Prostate gland (tissue), 2 donors: ENCODE data around the gene CD48. TPM values are rescaled to one million over a fixed set of nuclear protein-coding genes. Genes with fewer than 3 reads are reported as not detected.

ENCODE experiments used
- DNase-seq: peaks from one replicate; pipeline ENCODE4 v3.0.0-alpha.2; 2019; ENCODE audit warnings: low spot score
- H3K27ac ChIP-seq, 2 donors: fragments of 200-600 bp; sonication (generic); 2 replicates each; pipeline ENCODE4 v1.5.1; 2017 to 2019
- H3K27me3 ChIP-seq: fragments of 200-600 bp; sonication (generic); replicated peaks from 2 replicates; pipeline ENCODE4 v1.5.1; 2019; ENCODE audit not compliant: insufficient read depth
- H3K36me3 ChIP-seq, 2 donors: fragments of 200-600 bp; sonication (generic); 1 replicate in 1 of 2; 2 replicates in 1 of 2; pipeline versions ENCODE4 v1.5.1 to v1.8.1; 2017 to 2019
- H3K4me1 ChIP-seq: fragments of 200-600 bp; sonication (generic); replicated peaks from 2 replicates; pipeline ENCODE4 v1.5.1; 2019
- H3K4me3 ChIP-seq, 2 donors: fragments of 200-600 bp; sonication (generic); 2 replicates each; pipeline ENCODE4 v1.5.1; 2017 to 2019
- H3K9me3 ChIP-seq: fragments of 200-600 bp; sonication (generic); 2 replicates; pipeline ENCODE4 v1.5.1; 2017
- POLR2A ChIP-seq: fragments of 450-650 bp; IDR thresholded peaks from one replicate; pipeline ENCODE4 v1.6.1; 2016; ENCODE audit warnings: antibody characterized with exemption, mild to moderate bottlenecking
- POLR2AphosphoS5 ChIP-seq: sonication (generic); formaldehyde crosslinking; IDR thresholded peaks from one replicate; pipeline ENCODE4 v1.6.1; 2017; ENCODE audit warnings: antibody characterized with exemption
- WGBS: methylation state at CpG from one replicate; pipeline ENCODE4 v1.1.5; 2018; 5-methylcytosine and 5-hydroxymethylcytosine counted together
- intact Hi-C: fragments of 100-400 bp; cut with DNase I; formaldehyde crosslinking; loops from one replicate; pipeline ENCODE4 v1.14.2; 2022
- total RNA-seq, 2 donors: library from RNA; depleted of rRNA; stranded (reverse); fragments of >200 nt; gene quantifications; one replicate each; pipeline ENCODE4 v1.1.0, GENCODE V29; 2016
- TF ChIP-seq, protein P1 (sequence below), 4 experiments: fragments of 200-600 bp in 2 of 4; fragments of 450-650 bp in 2 of 4; sonication (generic) in 2 of 4; IDR thresholded peaks; 1 replicate in 3 of 4; 2 replicates in 1 of 4; pipeline ENCODE4 v1.5.1; 2016 to 2019; ENCODE audit warnings: antibody characterized with exemption in 4 of 4, mild to moderate bottlenecking in 2 of 4, moderate library complexity in 2 of 4

CD48 gene
- total RNA-seq, 2 donors from 2014 or later = 3.0 to 4.7 TPM

DNA sequence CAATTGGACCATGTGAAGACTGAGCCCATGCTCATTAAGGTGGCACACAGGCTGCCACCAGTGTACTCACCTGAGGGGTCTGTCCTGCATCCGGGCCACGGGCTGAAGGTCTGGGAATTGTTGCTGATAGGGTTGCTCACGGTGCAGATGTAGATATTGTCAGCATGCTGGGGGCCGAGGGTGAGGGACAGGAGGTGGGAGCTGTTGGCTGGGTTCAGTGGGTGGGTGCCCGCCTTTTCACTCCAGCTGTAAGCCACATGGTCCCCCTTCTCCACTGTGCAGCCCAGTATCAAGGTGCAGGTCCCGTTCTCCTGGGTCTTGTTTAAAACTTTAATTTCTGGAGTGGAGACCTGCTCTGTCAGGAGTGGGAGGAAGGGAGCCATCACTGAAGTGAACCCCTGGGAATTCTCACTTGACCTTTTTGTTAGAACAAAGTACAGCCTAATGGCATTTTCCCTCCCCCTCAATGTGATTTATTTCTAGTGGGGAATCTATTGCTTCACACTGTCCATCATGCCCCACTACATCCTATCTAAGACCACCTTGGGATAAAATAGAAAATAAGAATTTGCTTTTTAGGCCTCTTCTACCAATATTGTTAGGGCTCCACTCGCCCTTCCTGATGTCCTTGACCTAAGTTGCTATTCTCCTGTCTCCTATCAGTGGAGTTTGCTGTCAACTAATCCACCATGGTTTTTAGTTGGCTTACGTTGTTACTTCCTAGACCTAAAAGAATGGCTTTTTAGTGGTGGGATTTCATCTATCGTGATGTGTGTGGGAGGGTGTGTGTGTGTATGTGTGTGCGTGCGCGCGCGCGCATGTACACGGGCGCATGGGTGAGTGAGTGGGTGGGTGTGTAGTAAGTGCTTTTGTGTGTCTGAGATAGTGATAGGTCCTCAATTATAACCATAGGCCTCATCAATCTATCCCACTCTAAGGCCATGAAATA, 76.8 kb downstream of the CD48 start:
- no peaks in the 10 kb centered on the region for H3K9me3 ChIP-seq
- no peak overlapping the region for H3K4me3 ChIP-seq
- H3K27ac ChIP-seq = no peak overlapping the region
- intact Hi-C loops = no loop called here
- no peaks in the 10 kb centered on the region for H3K27me3 ChIP-seq
- TF ChIP-seq, protein P1, sequence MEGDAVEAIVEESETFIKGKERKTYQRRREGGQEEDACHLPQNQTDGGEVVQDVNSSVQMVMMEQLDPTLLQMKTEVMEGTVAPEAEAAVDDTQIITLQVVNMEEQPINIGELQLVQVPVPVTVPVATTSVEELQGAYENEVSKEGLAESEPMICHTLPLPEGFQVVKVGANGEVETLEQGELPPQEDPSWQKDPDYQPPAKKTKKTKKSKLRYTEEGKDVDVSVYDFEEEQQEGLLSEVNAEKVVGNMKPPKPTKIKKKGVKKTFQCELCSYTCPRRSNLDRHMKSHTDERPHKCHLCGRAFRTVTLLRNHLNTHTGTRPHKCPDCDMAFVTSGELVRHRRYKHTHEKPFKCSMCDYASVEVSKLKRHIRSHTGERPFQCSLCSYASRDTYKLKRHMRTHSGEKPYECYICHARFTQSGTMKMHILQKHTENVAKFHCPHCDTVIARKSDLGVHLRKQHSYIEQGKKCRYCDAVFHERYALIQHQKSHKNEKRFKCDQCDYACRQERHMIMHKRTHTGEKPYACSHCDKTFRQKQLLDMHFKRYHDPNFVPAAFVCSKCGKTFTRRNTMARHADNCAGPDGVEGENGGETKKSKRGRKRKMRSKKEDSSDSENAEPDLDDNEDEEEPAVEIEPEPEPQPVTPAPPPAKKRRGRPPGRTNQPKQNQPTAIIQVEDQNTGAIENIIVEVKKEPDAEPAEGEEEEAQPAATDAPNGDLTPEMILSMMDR (IDR thresholded peaks at IDR 0.05) = no peak
- TF ChIP-seq POLR2A (no peak), POLR2AphosphoS5 (no peak)
- H3K36me3 ChIP-seq = no peaks in the 10 kb centered on the region
- no peak for DNase-seq
- no peaks in the 10 kb centered on the region for H3K4me1 ChIP-seq
- WGBS = 95% methylated on average over 17 of the region's 17 CpGs

DNA sequence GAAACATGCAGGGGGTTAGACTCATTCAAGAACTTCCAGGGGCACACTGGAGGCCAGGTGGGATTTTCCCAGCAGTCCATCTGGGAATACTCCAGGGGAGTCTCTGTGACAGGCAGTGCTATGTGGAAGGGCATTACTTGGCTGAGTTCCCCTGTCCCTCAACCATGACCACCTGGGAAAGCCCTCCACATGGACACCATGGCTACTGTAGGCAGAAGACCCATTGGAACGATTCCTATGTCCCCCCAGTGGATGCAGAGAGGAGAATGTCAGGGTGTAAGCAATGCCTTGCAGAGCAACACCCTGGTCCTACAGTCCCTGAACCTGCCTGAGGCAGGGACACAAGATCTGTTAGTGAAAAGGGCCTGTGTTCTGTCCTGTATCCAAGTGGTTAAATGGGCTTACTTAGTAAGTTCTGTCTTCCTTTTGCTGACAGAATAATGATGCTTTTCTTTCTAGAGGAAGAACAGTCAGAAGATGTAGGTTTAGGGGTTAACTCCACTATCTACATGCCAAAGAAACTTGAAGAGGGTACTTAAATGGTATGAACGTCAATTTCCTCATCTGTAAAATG, 78.2 kb downstream of the CD48 start:
- Histone ChIP-seq H3K27me3 (no peaks in the 10 kb centered on the region), H3K4me3 (no peak overlapping the region), H3K9me3 (no peaks in the 10 kb centered on the region), H3K27ac (no peak overlapping the region), H3K4me1 (no peaks in the 10 kb centered on the region), H3K36me3 (no peaks in the 10 kb centered on the region)
- no peak for DNase-seq
- WGBS = 53% methylated on average over 2 of the region's 2 CpGs
- TF ChIP-seq POLR2AphosphoS5 (no peak), POLR2A (no peak)
- TF ChIP-seq, protein P1 (IDR thresholded peaks at IDR 0.05) = no peak
- intact Hi-C loops = no loop called here

- Histone ChIP-seq H3K4me1 (no peaks in the 10 kb centered on the region), H3K4me3 (no peak overlapping the region), H3K27ac (no peak overlapping the region), H3K9me3 (no peaks in the 10 kb centered on the region), H3K27me3 (no peaks in the 10 kb centered on the region), H3K36me3 (no peaks in the 10 kb centered on the region)
- TF ChIP-seq POLR2A (no peak), POLR2AphosphoS5 (no peak)
- TF ChIP-seq, protein P1 (IDR thresholded peaks at IDR 0.05) = no peak
- WGBS = 95% methylated on average over 6 of the region's 6 CpGs
- intact Hi-C loops = no loop called here
- DNase-seq = no peak
These were observed 79.5 kb downstream of the CD48 start for GRCh38 chr1:160631983-160632625.

DNA sequence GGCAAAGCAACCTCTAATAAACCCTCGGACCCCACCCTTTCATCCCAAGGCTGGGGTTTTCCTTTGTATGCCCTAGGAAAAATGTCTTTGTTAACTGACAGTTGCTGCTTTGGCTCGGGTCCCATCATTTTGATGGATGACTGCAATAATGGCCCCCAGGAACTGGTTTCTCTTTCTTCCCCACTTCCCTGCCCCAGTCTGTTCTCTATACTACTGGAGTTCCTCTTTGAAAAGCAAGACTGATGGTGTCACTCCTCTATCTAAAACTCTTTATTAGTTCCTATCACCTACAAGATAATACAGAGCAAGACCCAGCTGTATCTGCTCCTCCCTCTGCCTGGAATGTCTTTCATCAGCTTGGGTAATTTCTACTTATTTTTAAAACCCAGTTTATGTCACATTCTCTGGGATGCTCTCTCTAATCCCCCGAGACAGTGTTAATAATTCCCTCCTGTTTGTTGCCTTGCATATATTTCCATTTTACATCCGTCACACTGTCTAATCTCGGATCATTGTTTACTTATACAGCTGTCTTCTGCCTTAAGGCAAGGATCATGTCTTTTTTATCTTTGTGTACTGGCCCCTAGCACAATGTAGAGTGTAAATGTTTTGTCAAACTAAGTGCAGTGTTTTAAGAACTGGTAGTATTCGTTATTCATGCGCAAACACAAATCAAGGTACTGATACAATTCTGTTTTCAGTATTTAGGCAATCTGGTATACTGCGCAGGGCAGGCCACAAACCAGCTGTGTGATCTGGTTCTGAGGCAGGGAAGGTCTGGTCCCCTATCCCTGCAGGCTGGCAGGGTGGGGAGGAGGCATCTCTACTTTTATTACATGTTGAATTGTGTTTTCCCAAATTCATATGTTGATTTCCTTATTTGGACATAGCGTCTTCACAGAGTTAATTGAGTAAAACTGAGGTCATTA, 80.8 kb downstream of the CD48 start:
- Histone ChIP-seq H3K9me3 (no peaks in the 10 kb centered on the region), H3K36me3 (no peaks in the 10 kb centered on the region), H3K27ac (no peak overlapping the region), H3K4me1 (no peaks in the 10 kb centered on the region), H3K27me3 (no peaks in the 10 kb centered on the region), H3K4me3 (no peak overlapping the region)
- intact Hi-C loops = no loop called here
- WGBS = 43% methylated on average over 9 of the region's 9 CpGs
- no peak for DNase-seq
- TF ChIP-seq, protein P1 (IDR thresholded peaks at IDR 0.05) = no peak
- TF ChIP-seq POLR2A (no peak), POLR2AphosphoS5 (no peak)
